LNCaP clone FGC (cell line): Measurements from ENCODE around the gene NEK4.

Experiments
- DNase-seq: peaks from one replicate; pipeline ENCODE4 v3.0.0-alpha.2; 2011; ENCODE audit warnings: low read depth
- H3K4me3 ChIP-seq: 2 replicates; pipeline ENCODE4 v1.5.1; 2011; ENCODE audit warnings: mild to moderate bottlenecking, low read depth, low read length, control low read depth
- TF ChIP-seq, protein P1 (sequence below): IDR thresholded peaks from 2 replicates; pipeline ENCODE4 v1.5.1; 2012; ENCODE audit warnings: mild to moderate bottlenecking; ENCODE audit not compliant: control insufficient read depth, insufficient read depth; ENCODE audit errors: extremely low read depth

NEK4 gene

DNA sequence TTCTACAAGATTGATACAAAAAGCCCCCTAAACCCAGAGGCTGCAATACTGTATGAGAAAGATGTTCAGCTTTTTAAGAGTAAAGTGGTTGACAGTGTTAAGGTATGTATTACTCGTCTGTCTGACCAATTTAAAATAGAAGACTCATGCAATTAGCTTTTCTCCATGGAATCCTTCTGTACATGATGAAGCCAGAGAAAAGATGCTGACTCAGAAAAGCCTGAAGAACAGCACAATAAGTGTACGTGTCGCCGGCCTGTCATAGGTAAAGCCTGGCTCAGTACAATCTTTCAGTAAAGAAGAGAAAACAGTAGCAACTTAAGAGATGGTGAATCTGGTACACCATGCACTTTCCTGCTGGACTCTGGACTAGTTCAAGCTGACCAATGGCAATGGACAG, 16.4 kb downstream of the NEK4 start:
- TF ChIP-seq, protein P1, sequence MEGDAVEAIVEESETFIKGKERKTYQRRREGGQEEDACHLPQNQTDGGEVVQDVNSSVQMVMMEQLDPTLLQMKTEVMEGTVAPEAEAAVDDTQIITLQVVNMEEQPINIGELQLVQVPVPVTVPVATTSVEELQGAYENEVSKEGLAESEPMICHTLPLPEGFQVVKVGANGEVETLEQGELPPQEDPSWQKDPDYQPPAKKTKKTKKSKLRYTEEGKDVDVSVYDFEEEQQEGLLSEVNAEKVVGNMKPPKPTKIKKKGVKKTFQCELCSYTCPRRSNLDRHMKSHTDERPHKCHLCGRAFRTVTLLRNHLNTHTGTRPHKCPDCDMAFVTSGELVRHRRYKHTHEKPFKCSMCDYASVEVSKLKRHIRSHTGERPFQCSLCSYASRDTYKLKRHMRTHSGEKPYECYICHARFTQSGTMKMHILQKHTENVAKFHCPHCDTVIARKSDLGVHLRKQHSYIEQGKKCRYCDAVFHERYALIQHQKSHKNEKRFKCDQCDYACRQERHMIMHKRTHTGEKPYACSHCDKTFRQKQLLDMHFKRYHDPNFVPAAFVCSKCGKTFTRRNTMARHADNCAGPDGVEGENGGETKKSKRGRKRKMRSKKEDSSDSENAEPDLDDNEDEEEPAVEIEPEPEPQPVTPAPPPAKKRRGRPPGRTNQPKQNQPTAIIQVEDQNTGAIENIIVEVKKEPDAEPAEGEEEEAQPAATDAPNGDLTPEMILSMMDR: no peak
- DNase-seq: no peak
- H3K4me3 ChIP-seq: no peak overlapping the region

DNA sequence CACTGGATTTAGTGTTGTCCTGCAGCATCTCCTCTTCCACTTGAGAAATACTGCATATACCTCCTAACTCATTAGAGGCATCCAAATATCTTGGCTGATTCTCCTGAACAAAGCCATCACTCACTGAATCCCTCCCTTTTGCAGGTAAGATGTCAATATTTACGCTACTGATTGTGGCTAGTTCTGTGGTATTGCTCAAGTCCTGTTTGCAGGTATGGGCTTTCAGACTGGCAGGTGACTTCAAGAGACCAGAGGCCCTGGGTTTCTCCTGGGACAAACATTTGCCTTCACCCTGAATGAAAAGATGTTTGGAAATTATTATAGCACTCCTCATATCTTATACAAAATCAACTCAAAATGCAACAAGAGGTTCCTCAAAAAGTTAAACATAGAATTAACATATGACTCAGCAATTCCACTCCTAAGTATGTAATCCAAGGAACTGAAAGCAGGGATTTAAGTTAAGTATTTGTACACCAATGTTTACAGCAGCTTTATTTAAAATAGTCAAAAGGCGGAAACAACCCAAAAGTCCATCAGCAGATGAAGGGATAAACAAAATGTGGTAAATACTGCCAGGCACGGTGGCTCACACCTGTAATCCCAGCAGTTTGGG, 18.6 kb downstream of the NEK4 start:
- TF ChIP-seq, protein P1: no peak
- no peak for DNase-seq
- no peak overlapping the region for H3K4me3 ChIP-seq

DNA sequence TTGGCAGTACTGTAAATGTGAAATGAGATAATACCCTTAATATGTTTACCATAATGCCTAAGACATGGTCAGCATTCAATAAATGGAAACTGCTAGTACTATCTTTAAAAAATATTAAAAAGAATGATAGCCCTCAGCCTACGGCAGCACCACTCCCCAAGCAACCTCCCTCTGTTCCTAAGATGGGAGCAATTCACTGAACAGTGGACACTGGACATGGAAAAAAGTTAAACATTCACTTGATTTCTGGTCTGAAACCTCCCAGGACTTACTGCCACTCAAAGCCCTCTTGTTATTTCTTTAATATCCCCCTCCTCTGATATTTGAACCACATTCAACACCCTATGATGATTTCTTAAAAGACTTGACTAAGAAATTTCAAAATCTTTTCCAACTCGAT, 27.0 kb downstream of the NEK4 start:
- H3K4me3 ChIP-seq: no peak overlapping the region
- TF ChIP-seq, protein P1: no peak
- DNase-seq: no peak

DNA sequence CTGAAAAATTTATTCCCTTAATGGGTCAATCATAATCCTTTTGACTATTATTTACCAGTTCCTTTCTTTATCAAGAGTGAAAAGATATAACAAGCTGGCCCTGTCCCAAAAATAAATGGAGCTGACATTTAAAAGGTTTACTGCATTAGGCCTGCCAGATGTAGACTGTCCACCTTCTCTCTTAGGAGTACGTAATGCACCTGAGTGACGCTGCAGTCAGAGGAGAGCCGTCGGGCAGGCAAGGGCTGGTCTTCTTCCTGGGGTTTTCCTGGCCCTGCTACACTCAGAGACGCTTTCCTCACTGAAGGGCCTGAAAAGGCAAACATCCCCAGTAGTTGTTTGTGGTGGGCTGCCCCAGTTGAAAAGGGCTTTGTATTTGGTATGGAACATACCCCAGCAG, 27.6 kb downstream of the NEK4 start:
- TF ChIP-seq, protein P1: no peak
- no peak for DNase-seq
- no peak overlapping the region for H3K4me3 ChIP-seq

DNA sequence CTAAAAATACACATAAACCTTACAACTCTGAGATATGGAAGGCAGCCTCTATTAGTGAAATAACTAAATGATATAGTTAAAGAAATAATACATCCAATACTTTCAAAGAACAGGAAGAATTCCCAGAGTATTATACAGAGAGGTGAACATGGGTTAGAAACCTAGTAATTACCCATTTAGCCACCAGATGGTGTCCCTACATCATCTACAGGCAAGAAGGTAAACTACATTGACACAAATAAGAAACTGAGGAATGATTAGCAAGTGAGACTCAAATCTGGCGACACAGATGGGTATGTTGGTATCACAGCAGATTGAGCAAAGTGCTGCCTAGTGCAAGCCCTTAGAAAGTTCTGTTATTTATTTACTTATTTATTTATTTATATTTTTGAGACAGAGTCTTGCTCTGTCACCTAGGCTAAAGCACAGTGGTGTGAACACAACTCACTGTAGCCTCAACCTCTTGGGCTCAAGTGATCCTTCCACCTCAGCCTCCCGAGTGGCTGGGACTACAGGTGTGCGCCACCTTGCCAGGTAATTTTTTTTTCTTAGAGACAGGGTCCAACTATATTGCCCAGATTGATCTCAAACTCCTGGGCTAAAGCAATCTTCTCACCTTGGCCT, 28.2 kb downstream of the NEK4 start:
- no peak for DNase-seq
- TF ChIP-seq, protein P1: peak; percentile 61
- no peak overlapping the region for H3K4me3 ChIP-seq

DNA sequence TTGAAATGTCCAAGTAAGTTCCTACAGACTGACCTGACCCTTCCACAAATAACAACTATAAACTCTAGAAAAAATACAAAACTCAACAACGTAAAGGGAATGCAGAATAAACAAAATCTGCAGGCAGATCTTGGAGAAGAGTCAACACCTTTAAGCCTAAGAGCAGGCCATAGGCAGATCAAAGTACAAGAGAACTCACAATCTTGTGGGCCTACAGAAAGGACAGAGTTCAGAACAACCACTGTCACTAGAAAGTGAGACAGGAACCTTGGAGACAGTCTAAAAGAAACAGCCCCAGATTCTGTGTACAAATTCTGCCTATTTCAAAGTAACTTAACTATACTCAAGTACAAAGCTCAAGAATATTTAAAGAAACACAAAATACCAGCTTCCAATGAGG, 31.0 kb downstream of the NEK4 start:
- no peak overlapping the region for H3K4me3 ChIP-seq
- DNase-seq: no peak
- TF ChIP-seq, protein P1: no peak
